Measurements from ENCODE around the gene RALGDS. TPM values are rescaled to one million over a fixed set of nuclear protein-coding genes. Genes with fewer than 3 reads are reported as not detected.

The RALGDS gene
- total RNA-seq, 1 experiment from 2014 or later: 36.1 TPM

DNA sequence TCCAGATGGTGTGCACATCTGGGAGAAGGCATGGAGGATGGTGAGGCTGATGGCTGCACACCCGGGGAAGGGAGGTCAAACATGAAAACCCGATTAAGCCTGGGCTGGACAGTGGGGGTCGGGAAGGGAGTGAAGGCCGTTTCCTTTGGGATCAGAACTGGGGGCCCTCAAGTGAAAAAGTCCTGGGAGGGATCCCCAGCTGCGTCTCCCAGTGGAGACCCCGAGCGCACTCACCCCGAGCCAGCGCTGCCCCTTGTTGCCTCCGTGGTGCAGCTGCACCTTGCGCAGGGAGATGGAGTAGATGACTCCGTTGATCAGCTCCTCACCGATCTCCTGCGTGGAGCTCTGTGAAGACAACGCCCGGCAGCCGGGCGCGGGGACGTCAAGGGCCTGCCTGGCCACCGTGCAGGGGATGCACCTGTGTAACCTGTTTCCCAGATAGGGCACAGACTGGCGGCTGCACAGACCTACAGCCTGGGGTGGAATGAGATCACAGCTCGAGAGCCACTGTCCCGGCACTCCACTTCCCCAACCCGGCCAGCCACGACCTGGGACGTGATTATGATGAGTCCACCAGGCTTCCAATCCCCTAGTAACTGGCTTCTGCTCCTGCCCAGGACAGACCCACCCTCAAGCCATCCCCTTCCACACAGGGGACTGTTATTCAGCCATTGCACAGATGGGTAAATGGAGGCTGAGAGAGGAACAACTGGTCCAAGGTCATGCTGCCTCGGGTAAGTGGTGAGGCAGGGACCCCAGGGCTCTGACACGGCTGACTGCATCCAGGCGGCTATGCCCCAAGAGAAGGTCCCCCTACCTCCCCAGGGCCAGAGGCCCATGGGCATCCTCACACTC lies 9.0 kb downstream of the RALGDS start:
- H3K4me3 ChIP-seq (replicated peaks in 1 of 2; ENCODE audit: low read depth in 1 of 2, low read length in 2 of 2): no peak overlapping the region
- H3K9ac ChIP-seq (ENCODE audit: low read length): no peak overlapping the region
- no peaks in the 10 kb centered on the region for H3K9me3 ChIP-seq (ENCODE audit: control insufficient read depth in 1 of 2, insufficient read depth in 1 of 2, low read depth in 1 of 2, low read length in 2 of 2)
- H3K36me3 ChIP-seq (ENCODE audit: control insufficient read depth in 1 of 2, insufficient read depth in 2 of 2, low read length in 2 of 2): peaks cover 16 to 27% of the 10 kb centered on the region in 2 experiments
- intact Hi-C loops (cut with micrococcal nuclease): no loop called here
- H3K79me2 ChIP-seq (ENCODE audit: insufficient read depth, low read length): peaks cover 9% of the 10 kb centered on the region; the same call in 1 of the 2 replicates
- ChIA-PET RAD21 (ENCODE audit: low non-redundant PET in 1 of 2, low total read pairs in 2 of 2, uncharacterized antibody in 2 of 2, unreplicated experiment in 2 of 2) (no interaction called here), POLR2A (no interaction called here), CTCF (no interaction called here)
- H2AFZ ChIP-seq (ENCODE audit: low read depth, low read length, poor library complexity, severe bottlenecking): no peak overlapping the region
- no peak for DNase-seq (ENCODE audit: low read depth, low spot score)
- no peak overlapping the region for H3K27ac ChIP-seq (ENCODE audit: low read depth, low read length)
- no peaks in the 10 kb centered on the region for H3K9me2 ChIP-seq (ENCODE audit: insufficient read depth)
- H4K20me1 ChIP-seq (ENCODE audit: insufficient read depth): no peaks in the 10 kb centered on the region
- no peak for TF ChIP-seq ELF1 (IDR thresholded peaks at IDR 0.05; ENCODE audit: borderline replicate concordance, low read depth)
- TF ChIP-seq FOSL1 (IDR thresholded peaks at IDR 0.05; ENCODE audit: low read depth): no peak
- no peak for TF ChIP-seq POLR2A (IDR thresholded peaks at IDR 0.05; ENCODE audit: borderline replicate concordance, extremely low read depth, insufficient read depth, insufficient read length)
- TF ChIP-seq CBX3 (IDR thresholded peaks at IDR 0.05; ENCODE audit: low read depth): no peak
- TF ChIP-seq, protein P1, sequence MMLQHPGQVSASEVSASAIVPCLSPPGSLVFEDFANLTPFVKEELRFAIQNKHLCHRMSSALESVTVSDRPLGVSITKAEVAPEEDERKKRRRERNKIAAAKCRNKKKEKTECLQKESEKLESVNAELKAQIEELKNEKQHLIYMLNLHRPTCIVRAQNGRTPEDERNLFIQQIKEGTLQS (IDR thresholded peaks at IDR 0.05): no peak
- no peak for TF ChIP-seq EZH2 (IDR thresholded peaks at IDR 0.05)
- no peak for TF ChIP-seq YY1 (IDR thresholded peaks at IDR 0.05; ENCODE audit: extremely low read depth, insufficient replicate concordance, low read depth, low read length)
- no peak for TF ChIP-seq ZNF274 (IDR thresholded peaks at IDR 0.05; ENCODE audit: low read depth, low read length)
- no peak for TF ChIP-seq CEBPB (IDR thresholded peaks at IDR 0.05; ENCODE audit: low read depth)
- no peak for TF ChIP-seq TCF7L2 (IDR thresholded peaks at IDR 0.05; ENCODE audit: borderline replicate concordance, extremely low read depth, insufficient read depth, insufficient read length)
- no peak for TF ChIP-seq CTCF (IDR thresholded peaks at IDR 0.05 in 2 of 3, conservative IDR thresholded peaks at IDR 0.05 in 1 of 3; ENCODE audit: borderline replicate concordance in 1 of 3, insufficient read depth in 1 of 3, low read depth in 2 of 3, low read length in 2 of 3)
- no peak for TF ChIP-seq JUND (IDR thresholded peaks at IDR 0.05)
- no peak for TF ChIP-seq EZH2phosphoT487 (IDR thresholded peaks at IDR 0.05; ENCODE audit: borderline replicate concordance)
- H3K4me2 ChIP-seq (ENCODE audit: low read length): no peak overlapping the region
- ATAC-seq: no peak
- BruUV-seq (replicated peaks): no TSS peak
- peaks cover 0 to 12% of the 10 kb centered on the region in 2 experiments; a peak in 2 of 4 replicates for H3K4me1 ChIP-seq (ENCODE audit: control insufficient read depth in 1 of 2, insufficient read depth in 2 of 2, low read length in 2 of 2)
- H3K27me3 ChIP-seq (ENCODE audit: insufficient read depth, low read length): no peaks in the 10 kb centered on the region
